HEK293T (cell line): ENCODE results near the gene RAD51B.

Source experiments
- ARNT ChIP-seq: fragments of 450-650 bp; IDR thresholded peaks from 2 replicates; pipeline ENCODE4 v1.6.1; 2017; ENCODE audit warnings: mild to moderate bottlenecking
- BHLHE40 ChIP-seq: fragments of 450-650 bp; IDR thresholded peaks from 2 replicates; pipeline ENCODE4 v1.6.1; 2016; ENCODE audit warnings: mild to moderate bottlenecking, moderate library complexity, borderline replicate concordance
- CTBP1 ChIP-seq: fragments of 450-650 bp; IDR thresholded peaks from 2 replicates; pipeline ENCODE4 v1.6.1; 2016; ENCODE audit warnings: borderline replicate concordance
- FOXA1 ChIP-seq: fragments of 450-650 bp; IDR thresholded peaks from 2 replicates; pipeline ENCODE4 v1.6.1; 2016; ENCODE audit warnings: mild to moderate bottlenecking
- FOXM1 ChIP-seq: fragments of 450-650 bp; IDR thresholded peaks from 2 replicates; pipeline ENCODE4 v1.6.1; 2017; ENCODE audit warnings: mild to moderate bottlenecking, borderline replicate concordance
- HDGF ChIP-seq: fragments of 450-650 bp; IDR thresholded peaks from 2 replicates; pipeline ENCODE4 v1.6.1; 2017; ENCODE audit warnings: antibody characterized with exemption, borderline replicate concordance
- LEF1 ChIP-seq: fragments of 450-650 bp; IDR thresholded peaks from 2 replicates; pipeline ENCODE4 v1.6.1; 2017; ENCODE audit warnings: mild to moderate bottlenecking, borderline replicate concordance
- NFRKB ChIP-seq: fragments of 450-650 bp; IDR thresholded peaks from 2 replicates; pipeline ENCODE4 v1.6.1; 2016; ENCODE audit warnings: mild to moderate bottlenecking, moderate library complexity
- PKNOX1 ChIP-seq: fragments of 450-650 bp; IDR thresholded peaks from 2 replicates; pipeline ENCODE4 v1.6.1; 2016
- SP1 ChIP-seq: fragments of 450-650 bp; IDR thresholded peaks from 2 replicates; pipeline ENCODE4 v1.6.1; 2017
- SUZ12 ChIP-seq: fragments of 450-650 bp; IDR thresholded peaks from 2 replicates; pipeline ENCODE4 v1.6.1; 2016; ENCODE audit warnings: mild to moderate bottlenecking
- TARDBP ChIP-seq: fragments of 450-650 bp; IDR thresholded peaks from 2 replicates; pipeline ENCODE4 v1.6.1; 2016
- ZNF384 ChIP-seq: fragments of 450-650 bp; IDR thresholded peaks from 2 replicates; pipeline ENCODE4 v1.6.1; 2016

- TF ChIP-seq ARNT (no peak), FOXM1 (no peak), ZNF384 (no peak), SUZ12 (no peak), NFRKB (no peak), SP1 (no peak), LEF1 (no peak), FOXA1 (no peak), PKNOX1 (no peak), HDGF (no peak), CTBP1 (no peak), BHLHE40 (no peak), TARDBP (no peak)
These were observed 263.2 kb downstream of the RAD51B start for GRCh38 chr14:68082698-68083291.
